GM12875 (cell line): ENCODE data around the gene S100G.

Experiments
- H3K4me3 ChIP-seq: one replicate; pipeline ENCODE4 v1.5.1; 2011; ENCODE audit warnings: low read depth, low read length, control low read depth
- CTCF ChIP-seq: IDR thresholded peaks from 2 replicates; pipeline ENCODE4 v1.5.1; 2011; ENCODE audit warnings: low read depth, mild to moderate bottlenecking, control low read depth, inconsistent platforms, low read length, moderate library complexity, borderline replicate concordance; ENCODE audit not compliant: insufficient read depth

S100G gene

GRCh38 chrX:16702700-16703599 is 53.0 kb downstream of the S100G start:
- no peak for TF ChIP-seq CTCF

More at GRCh38 chrX:16702700-16703599, 53.0 kb downstream of the S100G start:
- no peak overlapping the region for H3K4me3 ChIP-seq
